HPDE6-E6E7 (cell line): ENCODE measurements around the gene FASN.
"Not testable (repeated sequence)": the region's sequence is repeated elsewhere in the genome, so short reads cannot be mapped to it uniquely, and the experiment has no call there.

Source experiments
- DNase-seq: peaks from one replicate; pipeline ENCODE4 v3.0.0; 2011; ENCODE audit warnings: missing footprints; ENCODE audit errors: extremely low spot score

The FASN gene

DNA sequence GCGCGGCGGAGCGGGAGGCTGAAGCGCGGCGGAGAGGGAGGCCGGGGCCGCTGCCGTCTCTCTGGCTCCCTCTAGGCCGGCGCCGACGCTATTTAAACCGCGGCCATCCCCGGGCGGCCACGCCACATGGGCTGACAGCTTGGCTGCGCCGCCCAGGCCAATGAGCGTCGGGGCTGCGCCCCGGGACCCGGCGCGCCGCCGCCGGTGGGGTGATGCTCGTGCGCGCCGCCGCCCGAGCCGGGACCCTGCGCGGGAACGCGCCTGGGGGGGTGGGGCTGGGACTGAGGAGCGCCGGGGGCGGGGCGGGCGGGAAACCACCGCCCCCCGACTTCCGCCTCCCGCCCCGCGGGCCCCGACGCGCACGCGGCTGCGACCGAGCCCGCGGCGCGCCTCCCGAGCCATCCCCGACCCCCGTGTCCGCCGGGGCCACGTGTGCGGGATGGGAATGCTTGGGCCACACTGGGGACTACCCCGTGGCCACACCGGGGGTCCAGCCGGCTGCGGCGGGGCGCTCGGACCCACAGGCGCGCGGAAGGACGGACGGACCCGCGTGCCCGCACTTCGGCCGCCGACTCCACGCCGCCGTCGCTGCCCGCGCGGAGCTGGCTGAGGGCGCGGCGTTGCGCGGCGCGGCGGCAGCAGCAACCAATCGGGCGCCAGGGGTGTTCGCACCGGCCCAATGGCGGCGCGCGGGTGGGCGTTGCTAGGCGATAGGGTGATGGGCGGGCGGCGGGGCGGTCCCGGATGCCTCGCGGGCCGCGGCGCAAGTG, at the start of gene FASN:
Gene FASN (minus strand): TSS at position 68 of the 770 bp plus-strand sequence. CDS start 1,791 bp downstream, outside the sequence.
- peak; percentile 100 for DNase-seq

DNA sequence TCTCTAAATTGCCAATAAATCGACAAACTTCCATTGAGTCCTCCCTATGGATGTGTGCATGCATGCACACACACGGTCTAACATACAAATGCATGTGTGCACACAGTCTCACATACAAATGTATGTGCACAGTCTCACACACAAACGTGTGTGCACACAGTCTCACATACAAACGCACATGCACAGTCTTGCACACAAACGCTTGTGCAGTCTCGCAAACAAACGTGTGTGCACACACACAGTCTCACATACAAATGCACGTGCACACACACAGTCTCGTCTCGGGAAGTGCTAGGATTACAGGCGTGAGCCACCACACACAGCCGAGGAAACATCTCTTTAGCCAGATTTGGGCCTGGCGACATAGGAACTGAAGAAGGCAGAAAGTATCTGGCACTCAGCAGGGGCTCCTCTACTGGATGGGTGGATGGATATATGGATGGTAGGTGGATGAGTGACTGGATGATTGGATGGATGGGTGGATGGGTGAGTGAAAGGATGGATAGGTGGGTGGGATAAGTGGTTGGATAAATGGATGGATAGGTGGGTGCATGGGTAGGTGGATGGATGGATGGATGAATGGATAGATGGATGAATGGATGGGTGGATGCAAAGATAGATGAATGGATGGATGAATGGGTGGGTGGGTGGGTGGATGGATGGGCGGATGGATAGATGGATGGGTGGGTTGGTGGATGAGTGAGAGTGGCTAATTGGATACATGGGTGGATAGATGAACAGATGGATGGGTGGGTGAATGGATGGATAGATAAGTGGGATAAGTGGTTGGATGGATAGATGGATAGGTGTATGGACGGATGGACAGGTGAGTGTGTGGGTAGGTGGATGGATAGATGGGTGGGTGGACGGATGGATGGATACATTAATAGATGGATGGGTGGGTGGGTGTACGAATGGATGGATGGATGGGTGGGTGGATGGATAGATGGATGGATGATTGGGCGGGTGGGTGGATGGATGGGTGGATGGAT, 48.9 kb upstream of the FASN start:
- DNase-seq: no peak

DNA sequence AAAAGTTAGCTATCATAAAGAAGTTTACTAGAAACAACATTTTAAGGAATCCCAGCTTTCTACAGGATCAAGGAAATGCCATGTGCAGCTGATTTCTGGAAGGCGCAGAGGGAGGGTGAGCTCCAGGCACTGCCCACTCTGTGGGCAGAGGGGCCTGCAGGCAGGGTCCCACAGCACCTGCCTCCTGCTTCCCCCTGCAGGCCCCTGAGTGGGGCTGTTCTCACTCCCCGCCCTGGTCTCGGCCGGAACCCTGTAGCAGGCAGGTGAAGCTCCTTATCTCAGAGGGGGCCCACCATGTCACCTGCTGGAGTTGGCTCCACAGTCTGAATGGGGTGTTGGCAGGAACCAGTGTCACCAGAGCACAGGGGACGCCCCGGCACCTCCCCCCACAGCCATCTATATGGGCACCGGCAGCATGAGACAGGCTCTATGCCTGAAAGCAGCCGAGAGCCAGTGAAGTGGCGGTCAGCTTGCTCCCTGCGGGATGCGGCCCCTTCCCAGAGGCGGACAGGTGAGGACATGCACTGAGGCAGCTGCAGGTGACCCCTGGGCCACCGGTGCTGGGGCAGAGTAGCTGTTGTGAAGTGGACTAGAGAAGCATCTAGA, 47.6 kb upstream of the FASN start:
- DNase-seq: no peak

DNA sequence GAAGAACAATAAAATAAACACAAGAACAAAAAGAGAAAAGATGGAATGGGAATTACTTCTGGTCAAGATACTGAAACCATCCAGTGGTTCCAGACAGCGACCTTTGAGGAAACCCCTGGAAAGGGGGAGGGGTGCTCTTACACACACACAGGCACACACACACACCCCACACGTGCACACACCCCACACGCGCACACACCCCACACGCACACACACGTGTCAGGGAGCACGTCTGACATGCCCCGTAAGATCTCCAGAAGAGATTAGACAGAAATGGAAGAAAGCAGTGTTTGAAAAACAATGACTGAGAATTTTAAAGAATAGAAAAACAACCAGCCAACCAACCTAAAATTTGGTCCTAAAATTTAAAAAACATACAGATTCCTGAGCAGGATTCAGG, 45.3 kb upstream of the FASN start:
- no peak for DNase-seq

DNA sequence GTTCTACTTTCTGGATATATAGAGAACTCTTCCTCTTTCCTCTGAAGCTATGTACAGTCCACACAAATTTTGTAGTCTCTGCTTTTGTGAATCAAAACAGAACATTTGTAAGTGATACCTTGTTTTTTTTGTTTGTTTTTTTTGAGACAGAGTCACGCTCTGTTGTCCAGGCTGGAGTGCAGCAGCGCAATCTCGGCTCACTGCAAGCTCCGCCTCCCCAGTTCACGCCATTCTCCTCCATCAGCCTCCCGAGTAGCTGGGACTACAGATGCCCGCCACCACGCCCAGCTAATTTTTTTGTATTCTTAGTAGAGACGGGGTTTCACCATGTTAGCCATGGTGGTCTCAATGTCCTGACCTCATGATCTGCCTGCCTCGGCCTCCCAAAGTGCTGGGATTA, 41.9 kb upstream of the FASN start:
- DNase-seq: not testable (repeated sequence)

DNA sequence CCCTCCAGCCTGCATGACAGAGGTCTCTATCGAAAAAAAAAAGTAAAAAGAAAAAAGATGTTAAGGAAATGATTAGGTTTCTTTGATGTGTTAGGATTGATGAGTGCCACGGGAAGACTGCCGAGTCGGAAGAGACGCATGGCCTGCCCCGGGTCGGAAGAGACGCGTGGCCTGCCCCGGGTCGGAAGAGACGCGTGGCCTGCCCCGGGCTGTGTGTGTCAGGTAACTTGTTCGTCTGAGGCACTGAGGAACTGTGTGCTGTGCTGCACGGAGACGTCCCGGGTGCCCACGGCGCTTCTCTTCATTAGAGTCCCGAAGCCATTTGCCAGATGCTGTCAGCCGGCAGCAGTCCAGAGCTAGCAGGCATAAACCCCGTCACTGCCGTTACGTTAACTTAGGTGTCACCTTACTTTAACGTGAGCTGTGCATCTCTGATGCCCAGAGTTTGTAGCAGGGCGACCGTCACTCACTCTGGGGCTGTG, 40.5 kb upstream of the FASN start:
- DNase-seq: no peak

DNA sequence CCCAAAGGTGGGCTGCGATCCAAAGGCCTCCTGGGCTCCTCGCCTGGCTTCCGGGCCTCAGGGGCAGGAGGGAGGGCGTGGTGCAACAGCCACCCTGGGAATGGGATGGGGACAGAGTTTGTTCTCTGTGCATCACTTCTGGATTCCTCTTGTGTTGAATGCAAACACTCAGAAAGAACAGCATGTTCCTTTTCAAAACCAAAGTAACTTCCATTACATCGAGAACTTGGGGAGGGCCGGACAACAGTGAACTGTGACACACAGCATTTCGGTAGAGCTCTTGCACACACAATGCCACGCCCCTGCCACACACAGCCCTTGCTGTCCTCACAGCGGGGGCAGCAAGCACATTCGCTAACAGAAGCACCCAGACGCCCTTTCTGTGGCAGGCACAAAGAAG, 36.1 kb upstream of the FASN start:
- no peak for DNase-seq

DNA sequence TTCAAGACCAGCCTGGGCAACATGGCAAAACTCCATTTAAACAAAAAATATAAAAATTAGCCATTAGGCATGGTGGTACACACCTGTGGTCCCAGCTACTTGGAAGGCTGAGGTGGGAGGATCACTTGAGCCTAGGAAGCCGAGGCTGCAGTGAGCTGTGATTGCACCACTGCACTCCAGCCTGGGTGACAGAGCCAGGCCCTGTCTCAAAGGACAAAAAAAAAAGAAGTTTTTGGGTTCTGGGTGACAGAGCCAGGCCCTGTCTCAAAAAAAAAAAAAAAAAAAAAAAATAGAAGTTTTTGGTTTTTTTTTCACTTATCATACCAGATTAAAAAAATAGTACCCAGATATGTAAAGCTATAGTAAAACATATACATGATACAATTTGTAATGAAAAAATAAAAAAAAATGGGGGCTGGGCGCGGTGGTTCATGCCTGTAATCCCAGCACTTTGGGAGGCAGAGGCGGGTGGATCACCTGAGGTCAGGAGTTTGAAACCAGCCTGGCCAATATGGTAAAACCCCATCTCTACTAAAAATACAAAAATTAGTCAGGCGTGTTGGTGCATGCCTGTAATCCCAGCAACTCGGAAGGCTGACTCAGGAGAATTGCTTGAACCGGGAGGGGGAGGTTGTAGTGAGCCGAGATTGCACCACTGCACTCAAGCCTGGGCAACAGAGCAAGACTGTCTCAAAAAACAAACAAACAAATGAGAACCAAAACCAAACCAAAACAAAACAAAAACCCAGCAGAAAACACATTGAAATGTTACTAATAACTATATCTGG, 35.3 kb upstream of the FASN start:
- not testable (repeated sequence) for DNase-seq

DNA sequence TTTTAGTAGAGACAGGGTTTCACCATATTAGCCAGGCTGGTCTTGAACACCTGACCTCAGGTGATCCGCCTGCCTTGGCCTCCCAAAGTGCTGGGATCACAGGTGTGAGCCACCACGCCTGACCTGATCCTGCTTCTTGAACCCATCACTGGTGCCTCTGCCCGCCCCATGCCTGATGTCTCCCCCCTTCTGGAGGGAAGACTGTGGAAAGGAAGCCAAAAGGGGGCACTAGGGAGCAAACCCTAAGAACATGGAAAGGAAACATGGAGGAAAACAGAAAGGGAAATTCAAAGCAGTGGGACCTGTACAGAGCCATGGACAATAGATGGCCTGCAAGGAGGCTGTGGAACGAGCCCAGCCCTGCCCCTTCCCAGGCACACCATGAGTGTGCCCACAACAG, 31.1 kb upstream of the FASN start:
- no peak for DNase-seq

DNA sequence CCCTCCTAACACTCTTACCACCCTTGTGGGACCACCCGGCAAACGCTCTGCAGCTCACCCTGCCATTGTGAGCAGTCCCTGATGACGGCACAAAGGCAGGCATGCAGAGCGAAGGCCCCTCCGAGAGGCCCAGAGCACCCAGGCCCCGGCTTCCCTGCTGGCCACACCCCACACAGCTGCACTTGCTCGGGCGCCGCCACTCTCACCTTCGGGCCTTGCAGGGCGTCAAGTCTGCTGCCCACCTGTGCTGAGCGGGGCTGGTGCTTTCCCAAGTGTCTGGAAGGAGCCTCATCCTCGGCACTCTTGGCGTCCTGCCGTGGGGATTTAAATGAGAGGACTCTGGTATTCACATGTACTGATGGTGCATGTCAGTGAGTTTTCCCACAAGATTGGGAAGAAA, 30.3 kb upstream of the FASN start:
- no peak for DNase-seq

DNA sequence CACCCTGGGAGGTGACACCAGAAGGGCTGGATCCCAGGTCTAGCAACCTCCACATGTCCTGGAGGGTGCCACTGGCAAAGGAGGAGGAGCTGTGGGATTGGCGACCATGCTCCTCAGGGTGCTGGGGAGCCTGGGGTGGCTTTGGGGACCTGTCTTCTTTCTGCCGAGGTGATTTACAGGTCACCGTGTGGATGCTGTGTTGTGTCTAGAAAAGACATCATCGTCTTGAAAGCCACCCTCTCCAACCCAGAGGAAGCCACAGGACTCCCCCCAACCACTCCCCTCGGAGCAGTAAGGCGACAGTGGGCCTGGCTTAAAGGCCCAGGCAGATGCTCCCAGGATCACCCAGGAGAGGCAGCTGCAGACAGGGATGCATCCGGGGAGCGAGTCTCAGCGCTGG, 29.7 kb upstream of the FASN start:
- DNase-seq: no peak

DNA sequence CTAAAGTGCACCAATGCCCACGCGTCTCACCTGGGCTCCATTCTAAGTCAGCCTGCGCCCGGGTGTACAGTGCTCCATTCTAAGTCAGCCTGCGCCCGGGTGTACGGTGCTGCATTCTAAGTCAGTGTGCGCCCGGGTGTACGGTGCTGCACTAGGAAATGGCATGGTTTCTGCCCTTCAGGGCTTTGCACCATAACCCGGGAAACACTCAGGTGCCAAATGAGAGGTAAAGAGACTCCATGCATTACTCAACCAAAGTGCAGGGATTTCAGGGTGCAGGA, 29.2 kb upstream of the FASN start:
- no peak for DNase-seq

DNA sequence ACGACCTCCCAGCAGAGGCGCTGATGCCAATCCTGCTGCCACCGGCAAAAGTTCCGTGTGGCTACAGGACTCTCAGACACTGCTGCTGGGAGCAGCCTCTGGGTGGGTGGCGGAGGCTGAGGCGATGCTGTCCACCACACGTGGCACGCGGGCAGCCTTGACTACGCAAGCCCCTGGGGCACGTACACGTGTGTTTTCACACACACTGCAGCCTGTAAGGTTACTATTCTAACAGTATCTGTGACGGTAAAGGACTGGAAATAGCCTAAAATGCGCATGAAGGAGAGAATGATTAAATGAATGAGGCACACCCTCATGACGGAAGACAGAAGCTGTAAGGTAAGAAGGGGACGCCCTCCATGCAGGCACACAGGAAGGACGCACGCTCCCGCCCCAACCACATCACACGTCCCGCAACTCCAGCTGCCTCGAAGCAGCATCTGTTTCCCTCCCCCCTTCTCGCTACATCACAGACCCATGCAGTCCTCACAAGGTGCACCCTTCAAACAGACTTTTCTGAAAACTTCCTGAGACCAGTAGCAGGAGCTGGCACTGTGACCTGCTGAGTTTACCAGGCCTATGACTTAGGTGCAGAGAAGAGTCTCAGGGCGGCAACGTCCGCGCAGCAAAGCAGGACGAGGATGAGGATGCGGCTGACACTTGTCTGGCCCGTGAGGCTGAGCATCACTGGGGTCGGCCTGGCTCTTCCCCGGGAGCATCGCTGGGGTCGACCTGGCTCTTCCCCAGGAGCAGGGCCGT, 28.7 kb upstream of the FASN start:
- DNase-seq: no peak

DNA sequence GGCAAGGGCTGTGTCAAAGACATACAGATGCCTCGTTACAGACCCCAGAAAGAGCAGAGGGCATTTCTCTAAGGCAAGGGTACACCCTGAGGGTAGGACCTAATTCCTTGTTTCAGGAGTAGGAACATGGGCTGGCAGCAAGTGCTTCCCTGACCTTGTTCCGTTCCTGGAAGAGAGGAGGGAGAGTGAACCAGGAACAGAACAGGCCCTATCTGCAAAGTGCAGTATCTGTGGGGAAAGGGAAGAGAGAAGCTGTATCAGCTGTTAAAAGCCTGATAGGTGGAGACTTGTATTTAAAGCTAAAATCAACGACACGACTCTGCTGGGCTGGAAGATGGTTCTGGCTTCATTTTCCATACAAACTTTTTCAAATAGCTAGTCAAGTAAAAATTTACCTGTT, 26.1 kb upstream of the FASN start:
- DNase-seq: no peak

DNA sequence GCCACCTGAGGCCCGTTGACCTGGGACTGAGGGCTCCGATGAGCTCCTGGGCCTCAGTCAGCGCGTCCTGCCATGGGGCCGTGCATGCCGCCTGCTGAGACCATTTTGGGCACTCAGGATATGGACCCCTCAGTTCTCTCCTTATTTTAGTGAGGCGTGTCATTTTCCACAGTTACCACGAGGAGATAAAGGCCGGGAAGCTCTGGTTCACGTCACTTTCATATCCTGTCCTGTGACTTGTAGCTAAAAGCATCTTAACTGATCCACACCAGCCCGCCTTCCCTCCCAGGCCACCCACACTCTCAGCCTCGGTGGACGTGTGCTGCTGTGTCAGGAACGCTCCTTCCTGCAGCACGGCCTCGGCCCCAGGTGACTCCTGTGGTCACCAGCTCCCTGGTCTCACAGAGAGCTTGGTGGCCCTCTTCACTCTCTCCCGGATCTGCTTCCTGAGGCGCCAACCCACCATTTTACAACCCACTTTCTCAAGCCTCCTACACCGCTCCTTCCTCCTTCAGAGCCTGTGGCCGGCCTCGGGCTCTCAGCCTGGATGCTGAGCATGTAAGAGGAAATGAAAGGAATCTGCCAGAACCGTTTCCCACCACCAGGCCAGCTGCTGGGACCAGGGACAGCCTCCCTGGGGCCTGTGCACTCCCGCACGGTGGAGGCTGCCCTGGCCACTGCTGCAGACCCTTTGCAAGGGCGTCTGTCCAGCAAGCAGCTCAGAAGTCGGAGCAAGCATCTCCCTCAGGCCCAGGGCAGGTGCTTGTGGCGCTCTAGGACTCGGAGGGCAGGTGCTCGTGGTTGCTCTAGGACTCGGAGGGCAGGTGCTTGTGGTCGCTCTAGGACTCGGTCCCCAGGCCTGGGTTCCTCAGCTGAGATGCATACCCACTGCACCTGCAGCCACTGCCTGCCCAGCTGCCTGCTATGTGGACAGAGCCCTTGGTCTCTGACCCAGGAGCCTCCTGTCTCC, 23.9 kb upstream of the FASN start:
- no peak for DNase-seq

DNA sequence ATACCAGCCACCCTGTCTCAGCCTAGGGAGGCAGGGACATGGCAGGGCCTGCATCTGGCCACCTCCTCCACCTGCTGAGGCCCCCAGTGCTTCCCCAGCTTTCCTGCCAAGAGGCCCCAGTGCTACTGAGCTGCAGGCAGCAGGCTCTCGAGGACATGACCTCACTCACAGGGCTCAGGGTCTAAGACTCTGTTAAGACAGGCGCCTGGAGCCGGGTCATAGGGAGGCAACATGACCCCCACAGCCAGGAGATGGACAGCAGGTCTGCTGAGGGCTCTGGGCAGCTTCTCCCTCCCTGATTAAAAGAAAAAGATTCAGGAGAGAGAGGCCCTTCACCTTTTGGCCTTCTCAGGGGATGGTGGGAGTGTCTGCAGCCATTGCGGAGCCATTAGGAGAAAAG, 23.2 kb upstream of the FASN start:
- DNase-seq: no peak

DNA sequence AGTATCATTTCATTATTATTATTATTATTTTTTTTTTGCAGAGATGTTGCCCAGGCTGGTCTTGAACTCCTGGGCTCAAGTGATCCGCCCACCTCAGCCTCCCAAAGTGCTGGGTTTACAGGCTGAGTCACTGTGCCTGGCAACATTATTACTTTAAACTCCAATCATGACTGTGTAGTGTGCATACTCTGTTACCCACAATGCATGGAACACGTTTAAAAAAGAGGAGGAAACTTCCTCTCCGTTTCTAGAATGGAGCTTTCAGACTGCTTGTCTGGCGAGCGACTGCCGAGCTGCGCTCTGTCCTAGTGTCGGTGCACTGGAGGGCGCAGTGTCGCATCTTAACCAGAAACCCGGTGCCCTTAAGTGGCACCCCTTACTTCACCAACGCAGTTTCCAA, 22.1 kb upstream of the FASN start:
- DNase-seq: no peak

DNA sequence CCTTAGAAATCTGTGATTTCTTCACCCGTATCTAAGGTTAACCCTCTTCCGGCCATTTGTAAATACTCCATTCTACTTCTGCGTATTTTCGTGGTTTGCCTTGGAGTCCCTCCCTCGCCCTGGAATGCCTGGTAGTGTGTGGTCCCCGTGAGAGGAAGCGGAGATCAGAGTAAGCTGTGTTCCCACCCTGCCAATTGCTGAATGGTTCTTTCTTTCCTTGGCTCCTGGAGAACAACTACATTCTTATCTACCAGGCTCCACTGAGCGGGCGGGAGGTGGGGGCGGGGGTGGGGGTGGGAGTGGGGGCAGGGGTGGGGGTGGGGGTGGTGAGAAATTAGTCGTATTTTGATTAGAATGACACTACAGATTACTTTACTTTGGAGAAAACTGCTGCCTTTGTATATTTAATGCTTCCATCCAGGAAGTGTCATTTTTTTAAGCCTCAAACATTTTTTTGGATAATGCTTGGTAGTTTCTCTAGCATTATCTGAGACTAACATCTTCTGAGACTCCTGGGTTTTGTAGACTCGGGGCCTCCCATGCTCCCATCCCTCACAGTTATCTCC, 20.9 kb upstream of the FASN start:
- DNase-seq: no peak

DNA sequence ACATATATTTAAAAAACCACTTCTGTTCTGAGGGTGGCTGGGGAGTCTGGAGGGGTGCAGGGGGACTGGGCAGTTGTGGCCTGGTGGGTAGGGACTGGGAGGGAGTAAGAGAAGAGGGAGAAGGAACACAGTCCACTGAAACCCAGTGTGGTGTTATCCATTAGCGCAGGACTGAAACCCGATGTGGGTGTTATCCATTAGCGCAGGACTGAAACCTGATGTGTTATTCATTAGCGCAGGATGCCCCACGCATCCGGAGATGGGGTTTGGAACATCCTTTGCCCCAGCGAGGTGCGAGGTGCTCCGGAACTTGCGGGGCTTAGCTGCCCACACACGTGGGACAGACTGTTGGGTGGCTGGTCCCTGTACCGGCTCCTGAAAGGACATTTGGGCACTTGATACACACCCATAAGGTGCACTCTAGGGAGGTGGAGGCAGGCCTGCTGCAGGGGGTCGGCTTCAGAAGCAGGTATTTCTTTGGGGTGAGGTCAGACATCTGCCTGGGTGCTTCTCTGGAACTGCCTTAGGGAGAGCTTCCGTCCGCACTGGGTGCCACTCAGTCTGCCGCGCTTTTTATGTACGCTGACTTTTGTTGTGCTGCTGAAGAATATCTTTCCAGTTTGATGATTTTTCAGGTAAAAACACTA, 20.3 kb upstream of the FASN start:
- no peak for DNase-seq
